Measurements from ENCODE around the gene IGSF3.

DNA sequence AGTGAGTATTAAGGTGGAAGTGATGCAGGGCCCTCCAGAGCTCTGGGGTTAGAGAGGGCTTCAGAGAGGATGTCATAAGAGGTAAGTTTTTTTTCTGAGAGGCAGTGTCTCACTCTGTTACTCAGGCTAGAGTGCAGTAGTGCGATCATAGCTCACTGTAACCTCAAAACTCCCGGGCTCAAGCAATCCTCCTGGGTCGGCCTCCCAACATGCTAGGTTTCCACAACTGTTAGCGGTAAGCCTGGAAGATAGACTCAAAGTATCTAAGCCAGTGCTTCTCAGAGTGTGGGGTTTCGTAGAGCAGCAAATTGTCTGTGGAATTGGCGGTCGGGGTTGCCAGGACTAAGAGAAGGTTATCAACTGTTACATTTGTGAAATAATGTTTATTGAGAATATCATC, 18.6 kb upstream of the IGSF3 start:
- TF ChIP-seq, protein P1, sequence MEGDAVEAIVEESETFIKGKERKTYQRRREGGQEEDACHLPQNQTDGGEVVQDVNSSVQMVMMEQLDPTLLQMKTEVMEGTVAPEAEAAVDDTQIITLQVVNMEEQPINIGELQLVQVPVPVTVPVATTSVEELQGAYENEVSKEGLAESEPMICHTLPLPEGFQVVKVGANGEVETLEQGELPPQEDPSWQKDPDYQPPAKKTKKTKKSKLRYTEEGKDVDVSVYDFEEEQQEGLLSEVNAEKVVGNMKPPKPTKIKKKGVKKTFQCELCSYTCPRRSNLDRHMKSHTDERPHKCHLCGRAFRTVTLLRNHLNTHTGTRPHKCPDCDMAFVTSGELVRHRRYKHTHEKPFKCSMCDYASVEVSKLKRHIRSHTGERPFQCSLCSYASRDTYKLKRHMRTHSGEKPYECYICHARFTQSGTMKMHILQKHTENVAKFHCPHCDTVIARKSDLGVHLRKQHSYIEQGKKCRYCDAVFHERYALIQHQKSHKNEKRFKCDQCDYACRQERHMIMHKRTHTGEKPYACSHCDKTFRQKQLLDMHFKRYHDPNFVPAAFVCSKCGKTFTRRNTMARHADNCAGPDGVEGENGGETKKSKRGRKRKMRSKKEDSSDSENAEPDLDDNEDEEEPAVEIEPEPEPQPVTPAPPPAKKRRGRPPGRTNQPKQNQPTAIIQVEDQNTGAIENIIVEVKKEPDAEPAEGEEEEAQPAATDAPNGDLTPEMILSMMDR (IDR thresholded peaks at IDR 0.05 in 8 of 11, conservative IDR thresholded peaks at IDR 0.05 in 3 of 11): no peak
- TF ChIP-seq POLR2A (IDR thresholded peaks at IDR 0.05): no peak
